Testis (tissue), 2 donors: Measurements from ENCODE around the gene LRRC7.

Experiments used
- POLR2A ChIP-seq: fragments of 450-650 bp; IDR thresholded peaks from one replicate; pipeline ENCODE4 v1.6.1; 2017; ENCODE audit warnings: antibody characterized with exemption, mild to moderate bottlenecking, moderate library complexity
- TF ChIP-seq, protein P1 (sequence below), 3 experiments: fragments of 450-650 bp in 2 of 3; fragments of 200-600 bp in 1 of 3; sonication (generic) in 1 of 3; IDR thresholded peaks; one replicate each; pipeline ENCODE4 v1.5.1; 2016 to 2019; ENCODE audit warnings: antibody characterized with exemption in 3 of 3, mild to moderate bottlenecking in 2 of 3, moderate library complexity in 1 of 3

DNA sequence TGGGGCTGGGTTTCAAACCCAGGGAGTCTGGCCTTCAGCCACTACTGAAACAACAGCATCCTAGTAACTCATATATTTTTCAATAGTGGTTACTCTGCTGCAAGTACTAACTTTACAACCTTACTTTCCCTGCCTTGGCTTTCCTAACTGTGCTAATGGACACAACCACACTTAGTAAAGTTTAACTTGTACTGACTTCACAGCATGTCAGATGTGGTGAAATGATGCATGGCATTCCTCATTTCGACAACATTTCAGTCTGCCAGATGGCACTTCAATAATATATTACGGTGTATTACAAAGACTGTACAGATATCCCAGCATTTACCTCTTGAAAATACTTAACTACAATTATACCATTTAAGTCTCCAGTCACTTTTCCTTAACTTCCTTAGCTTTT lies 27.8 kb downstream of the LRRC7 start:
- TF ChIP-seq, protein P1, sequence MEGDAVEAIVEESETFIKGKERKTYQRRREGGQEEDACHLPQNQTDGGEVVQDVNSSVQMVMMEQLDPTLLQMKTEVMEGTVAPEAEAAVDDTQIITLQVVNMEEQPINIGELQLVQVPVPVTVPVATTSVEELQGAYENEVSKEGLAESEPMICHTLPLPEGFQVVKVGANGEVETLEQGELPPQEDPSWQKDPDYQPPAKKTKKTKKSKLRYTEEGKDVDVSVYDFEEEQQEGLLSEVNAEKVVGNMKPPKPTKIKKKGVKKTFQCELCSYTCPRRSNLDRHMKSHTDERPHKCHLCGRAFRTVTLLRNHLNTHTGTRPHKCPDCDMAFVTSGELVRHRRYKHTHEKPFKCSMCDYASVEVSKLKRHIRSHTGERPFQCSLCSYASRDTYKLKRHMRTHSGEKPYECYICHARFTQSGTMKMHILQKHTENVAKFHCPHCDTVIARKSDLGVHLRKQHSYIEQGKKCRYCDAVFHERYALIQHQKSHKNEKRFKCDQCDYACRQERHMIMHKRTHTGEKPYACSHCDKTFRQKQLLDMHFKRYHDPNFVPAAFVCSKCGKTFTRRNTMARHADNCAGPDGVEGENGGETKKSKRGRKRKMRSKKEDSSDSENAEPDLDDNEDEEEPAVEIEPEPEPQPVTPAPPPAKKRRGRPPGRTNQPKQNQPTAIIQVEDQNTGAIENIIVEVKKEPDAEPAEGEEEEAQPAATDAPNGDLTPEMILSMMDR (IDR thresholded peaks at IDR 0.05), result no peak
- no peak for TF ChIP-seq POLR2A
